HL-60/S4 (cell line): ENCODE data around the gene SCN1B.
"Not testable (repeated sequence)": the region's sequence is repeated elsewhere in the genome, so short reads cannot be mapped to it uniquely, and the experiment has no call there.

Experiments
- in situ Hi-C: fragments of 300-500 bp; cut with MboI; formaldehyde crosslinking; loops from 2 replicates; pipeline ENCODE4 v1.14.3; 2022; ENCODE audit warnings: low sequenced_read_pairs

Gene SCN1B

GRCh38 chr19:35034588-35035382, 4.5 kb downstream of the SCN1B start:
- in situ Hi-C loops = no loop called here

GRCh38 chr19:35037716-35038622, 7.7 kb downstream of the SCN1B start:
- in situ Hi-C loops = no loop called here

DNA sequence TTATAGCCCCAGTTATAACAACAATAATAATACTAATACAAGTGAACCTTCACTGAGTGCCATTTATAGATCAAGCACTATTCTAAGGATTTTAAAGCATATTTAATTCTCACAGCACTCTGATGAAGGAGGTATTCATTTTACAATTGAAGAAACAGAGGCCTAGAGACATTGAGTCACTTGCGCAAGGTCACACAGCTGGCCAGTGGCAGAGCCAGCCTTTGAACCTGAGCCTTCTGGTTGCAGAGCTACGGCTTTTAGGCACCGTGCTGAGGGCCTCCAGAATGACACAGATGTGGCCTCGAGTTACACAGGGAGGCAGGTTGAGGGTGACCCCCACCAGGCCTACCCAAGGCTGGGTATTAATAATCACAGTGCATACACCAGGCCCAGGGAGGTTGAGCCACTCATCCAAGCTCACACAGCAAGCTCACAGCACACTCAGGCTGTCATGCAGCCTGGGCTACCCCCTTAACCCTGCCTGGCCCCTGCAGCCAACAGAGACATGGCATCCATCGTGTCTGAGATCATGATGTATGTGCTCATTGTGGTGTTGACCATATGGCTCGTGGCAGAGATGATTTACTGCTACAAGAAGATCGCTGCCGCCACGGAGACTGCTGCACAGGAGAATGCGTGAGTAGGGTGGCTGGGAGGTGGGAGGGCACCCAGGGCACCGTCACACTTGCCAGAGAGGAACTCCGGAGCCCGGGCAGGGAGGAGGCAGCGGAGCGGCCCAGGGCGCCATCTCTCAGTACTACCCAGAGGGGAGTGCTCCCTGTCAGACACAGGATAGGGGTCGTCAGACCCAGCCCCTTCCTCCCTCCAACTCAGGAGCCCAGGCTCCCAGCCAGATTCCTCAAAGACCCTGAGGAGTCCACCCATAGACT, 8.6 kb downstream of the SCN1B start:
- in situ Hi-C loops = no loop called here

DNA sequence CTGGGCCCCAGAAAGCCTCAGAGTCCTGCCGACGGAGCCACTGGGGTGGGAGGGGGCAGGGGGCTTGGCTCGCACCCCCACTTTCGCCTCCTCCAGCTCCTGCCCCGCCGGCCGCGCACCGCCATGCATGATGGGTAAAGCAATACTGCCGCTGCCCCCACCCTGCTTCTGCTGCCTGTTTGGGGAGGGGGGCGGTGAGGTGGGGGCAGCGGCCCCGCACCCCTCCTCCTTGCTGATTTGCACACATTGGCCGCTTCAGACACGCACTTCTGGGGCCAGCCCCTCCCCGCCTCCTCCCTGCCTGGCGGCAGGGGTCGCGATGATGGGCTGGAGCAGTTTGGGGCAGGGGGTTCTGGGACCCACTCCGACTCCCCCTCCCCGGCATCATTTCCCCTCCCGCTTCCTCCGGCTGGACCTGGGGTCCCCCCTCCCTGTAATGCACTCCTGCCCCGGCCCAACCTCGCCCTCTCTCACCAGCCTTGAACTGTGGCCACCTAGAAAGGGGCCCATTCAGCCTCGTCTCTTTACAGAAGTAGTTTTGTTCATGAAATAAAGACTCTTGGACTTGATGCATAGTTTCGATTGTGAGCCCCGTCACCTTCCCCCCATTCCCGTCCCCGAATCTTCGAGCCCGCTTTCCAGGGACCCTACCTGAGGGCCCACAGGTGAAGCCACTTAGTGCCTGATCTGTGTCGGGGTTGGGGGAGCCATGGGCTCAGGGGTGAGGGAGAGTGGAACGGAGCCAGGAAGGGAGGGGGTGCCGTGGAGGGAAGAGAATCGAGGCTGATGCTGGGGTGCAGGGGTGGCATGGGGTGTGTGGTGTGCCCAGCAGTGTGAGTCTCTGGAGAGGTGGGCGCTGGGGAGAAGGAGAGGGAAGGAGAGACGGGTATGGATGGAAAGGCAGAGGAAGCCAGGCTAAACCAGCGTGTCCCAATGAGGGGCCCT, 9.9 kb downstream of the SCN1B start:
- in situ Hi-C loops = no loop called here

DNA sequence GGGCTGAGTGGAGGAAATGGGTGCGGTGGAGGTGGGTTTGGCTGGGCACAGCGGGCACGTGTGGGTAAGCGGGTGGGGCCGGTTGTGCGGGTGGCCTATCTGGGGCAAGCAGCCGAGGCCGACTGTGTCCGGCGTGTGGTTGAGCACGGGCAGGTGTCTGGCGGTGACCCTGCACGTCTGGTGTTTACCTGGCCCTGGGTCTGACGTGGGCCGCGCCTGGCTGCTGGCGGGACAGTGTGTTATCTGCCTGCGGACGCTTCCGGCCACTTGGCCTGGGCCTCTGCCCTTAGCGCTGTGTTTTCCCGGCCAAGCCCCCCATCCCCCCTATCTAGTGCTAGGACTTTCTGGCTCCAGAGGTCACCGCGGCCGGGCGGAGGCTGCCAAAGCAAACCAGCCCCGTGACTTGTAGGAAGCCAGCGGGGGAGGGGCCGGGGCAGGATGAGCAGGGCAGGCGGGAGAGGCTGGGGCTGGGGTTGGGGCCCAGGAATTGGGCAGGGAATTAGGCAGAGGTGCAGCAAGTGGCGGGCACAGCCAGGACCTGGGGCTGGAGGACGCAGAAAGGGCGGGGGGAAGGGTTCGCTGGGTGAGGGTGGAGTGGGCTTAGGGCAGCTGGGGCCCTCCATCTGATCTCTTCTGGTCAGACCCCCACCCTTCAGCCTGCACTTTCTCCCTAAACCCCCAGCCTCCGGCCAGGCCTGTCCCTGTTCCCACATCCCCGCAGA, 10.7 kb downstream of the SCN1B start:
- in situ Hi-C loops = no loop called here

- in situ Hi-C loops = no loop called here
These were observed 11.3 kb downstream of the SCN1B start, which contains the start of gene HPN for GRCh38 chr19:35041548-35042055. TSS of gene HPN (plus strand) at chr19:35041721. CDS start at chr19:35042507, 786 bp downstream.

GRCh38 chr19:35042056-35042730, 11.9 kb downstream of the SCN1B start:
- in situ Hi-C loops = no loop called here

- in situ Hi-C loops = no loop called here
These were observed 12.8 kb downstream of the SCN1B start for GRCh38 chr19:35042954-35043604.

DNA sequence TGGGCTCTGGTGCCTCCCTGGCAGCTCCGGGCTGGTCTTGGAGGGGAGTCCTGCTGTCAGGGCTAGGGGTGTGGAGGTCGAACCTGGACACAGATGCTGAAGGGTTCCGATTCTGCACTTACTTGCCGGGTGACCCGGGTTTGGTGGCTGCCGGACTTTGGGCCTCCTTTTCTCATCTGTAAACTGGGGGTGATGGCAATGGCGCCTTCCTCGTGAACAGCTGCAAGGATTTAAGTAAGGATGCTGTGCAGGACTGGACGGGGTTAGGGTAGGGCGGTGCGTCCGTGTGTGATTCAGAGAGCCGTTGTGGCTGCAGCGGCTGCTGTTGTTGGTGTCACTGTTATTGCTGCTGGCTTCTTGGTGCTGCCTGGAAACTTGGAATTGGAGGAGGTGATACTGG, 13.6 kb downstream of the SCN1B start:
- in situ Hi-C loops = no loop called here

DNA sequence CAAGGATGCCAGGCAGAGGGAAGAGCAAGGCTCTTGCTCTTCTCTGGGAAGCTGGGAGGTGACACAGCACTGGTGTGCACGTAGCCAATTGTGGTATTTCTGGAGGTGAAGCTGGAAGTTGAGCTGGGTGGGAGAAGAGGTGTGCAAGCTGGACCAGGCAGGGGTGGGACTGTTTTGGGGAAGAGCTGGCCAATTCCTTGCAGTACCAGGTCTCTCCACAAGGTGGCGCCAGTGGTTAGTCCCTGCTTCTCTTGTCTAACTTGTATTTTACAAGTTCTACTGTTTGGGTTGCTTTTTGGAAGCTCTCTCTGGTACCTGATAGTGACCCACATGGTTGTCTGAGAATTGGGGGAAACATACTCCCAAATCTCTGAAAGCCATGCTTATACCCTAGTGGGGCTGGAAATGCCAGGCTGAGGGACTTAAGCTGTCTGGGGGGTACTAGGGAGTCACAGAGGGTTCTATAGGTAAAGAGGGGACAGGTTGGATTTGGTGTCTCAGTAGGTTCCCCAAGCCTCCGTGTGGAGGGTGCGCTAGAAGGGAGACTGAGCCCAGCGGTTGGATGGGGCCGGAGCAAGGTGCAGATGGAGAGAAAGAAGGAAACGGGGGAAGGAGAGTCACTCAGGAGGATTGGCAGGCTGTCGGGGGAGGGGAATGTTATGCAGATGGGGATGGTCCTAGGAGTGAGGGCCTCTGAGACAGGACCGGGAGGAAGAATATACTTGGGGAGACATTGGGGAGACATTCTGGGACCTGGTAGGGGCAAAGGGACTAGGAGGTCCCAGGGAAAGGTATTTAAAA, 14.2 kb downstream of the SCN1B start:
- in situ Hi-C loops = no loop called here

- in situ Hi-C loops = no loop called here
These were observed 15.5 kb downstream of the SCN1B start for GRCh38 chr19:35045667-35046300.

DNA sequence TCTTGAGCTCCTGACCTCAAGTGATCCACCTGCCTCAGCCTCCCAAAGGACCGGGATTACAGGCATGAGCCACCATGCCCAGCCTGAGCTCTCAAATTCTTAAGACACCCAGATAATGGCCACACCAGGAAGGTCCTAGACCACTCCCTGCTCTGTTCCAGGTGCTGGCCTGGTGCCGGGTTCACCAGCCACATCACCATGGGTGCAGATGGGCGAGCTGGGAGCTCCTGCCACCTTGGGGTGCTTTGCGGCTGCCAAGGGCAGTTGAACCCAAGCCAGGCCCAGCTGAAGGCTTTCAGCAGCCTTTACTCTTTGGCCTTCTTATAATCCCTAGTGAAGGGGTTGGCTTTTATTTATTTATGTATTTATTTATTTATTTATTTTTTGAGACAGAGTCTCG, 16.2 kb downstream of the SCN1B start:
- in situ Hi-C loops = no loop called here

- in situ Hi-C loops = no loop called here
These were observed 18.7 kb downstream of the SCN1B start for GRCh38 chr19:35048911-35049411.

DNA sequence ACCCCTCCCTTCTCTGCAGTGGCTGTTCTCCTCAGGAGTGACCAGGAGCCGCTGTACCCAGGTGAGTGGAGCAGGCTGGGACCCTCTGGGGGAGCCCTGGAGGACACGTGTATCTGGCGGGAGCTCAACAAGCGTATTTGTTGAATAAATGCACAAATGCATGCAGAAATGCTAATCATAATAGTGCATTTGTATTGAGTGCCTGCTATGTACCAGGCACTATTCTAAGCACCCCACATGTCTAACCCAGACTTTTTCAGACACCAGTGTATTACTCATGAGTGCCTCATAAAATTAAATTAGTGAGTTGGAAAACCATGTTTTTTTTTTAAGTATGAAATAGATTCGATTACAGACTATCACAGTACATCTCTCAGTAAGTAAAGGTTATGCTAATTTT, 19.2 kb downstream of the SCN1B start:
- in situ Hi-C loops = no loop called here

- in situ Hi-C loops = not testable (repeated sequence)
These were observed 20.4 kb downstream of the SCN1B start for GRCh38 chr19:35050662-35051061.

GRCh38 chr19:35051268-35051667, 21.0 kb downstream of the SCN1B start:
- in situ Hi-C loops = not testable (repeated sequence)
